Glutamatergic neuron (in vitro differentiated cells): ENCODE measurements around the gene TSHZ2. TPM values are rescaled to one million over a fixed set of nuclear protein-coding genes. Genes with fewer than 3 reads are reported as not detected.
"Not testable (repeated sequence)": the region's sequence is repeated elsewhere in the genome, so short reads cannot be mapped to it uniquely, and the experiment has no call there.

Experiments
- DNase-seq: peaks from one replicate; pipeline ENCODE4 v3.0.0; 2022
- H3K27ac Mint-ChIP-seq: one replicate; pipeline ENCODE4 v1.8.0; 2020; ENCODE audit warnings: mild to moderate bottlenecking, mixed read lengths, inconsistent platforms; ENCODE audit not compliant: unreplicated experiment
- H3K27me3 Mint-ChIP-seq: one replicate; pipeline ENCODE4 v1.8.0; 2020; ENCODE audit warnings: mild to moderate bottlenecking, moderate library complexity, mixed read lengths, inconsistent platforms; ENCODE audit not compliant: unreplicated experiment
- H3K36me3 Mint-ChIP-seq: one replicate; pipeline ENCODE4 v1.8.0; 2020; ENCODE audit warnings: mild to moderate bottlenecking, mixed read lengths, inconsistent platforms; ENCODE audit not compliant: unreplicated experiment
- H3K4me1 Mint-ChIP-seq: one replicate; pipeline ENCODE4 v1.8.0; 2020; ENCODE audit warnings: mild to moderate bottlenecking, low read depth, mixed read lengths, inconsistent platforms; ENCODE audit not compliant: unreplicated experiment
- H3K4me3 Mint-ChIP-seq: one replicate; pipeline ENCODE4 v1.8.0; 2020; ENCODE audit warnings: mild to moderate bottlenecking, mixed read lengths, inconsistent platforms; ENCODE audit not compliant: unreplicated experiment
- H3K9me3 Mint-ChIP-seq: one replicate; pipeline ENCODE4 v1.8.0; 2020; ENCODE audit warnings: mild to moderate bottlenecking, moderate library complexity, mixed read lengths, inconsistent platforms; ENCODE audit not compliant: unreplicated experiment
- CTCF ChIP-seq: fragments of 200-600 bp; sonication (generic); IDR thresholded peaks from one replicate; pipeline ENCODE4 v1.5.0; 2021; ENCODE audit not compliant: partially characterized antibody, unreplicated experiment
- total RNA-seq: library from RNA; stranded (reverse); fragmentation: NEBNext Ultra II Directional; extraction: Animal tissue kit (Norgen Biotek cat#: 25700); gene quantifications from one replicate; pipeline ENCODE4 v1.2.1, GENCODE V29; 2021; ENCODE audit not compliant: unreplicated experiment

Gene TSHZ2
- total RNA-seq, 1 donor from 2014 or later = 10.0 TPM

GRCh38 chr20:53498341-53498740 is 526.2 kb downstream of the TSHZ2 start:
- H3K4me1 Mint-ChIP-seq = peaks cover 9% of the 10 kb centered on the region
- peaks cover 4% of the 10 kb centered on the region for H3K27me3 Mint-ChIP-seq
- H3K4me3 Mint-ChIP-seq = no peak overlapping the region
- DNase-seq = no peak
- peaks cover 2% of the 10 kb centered on the region for H3K9me3 Mint-ChIP-seq
- peaks cover 15% of the 10 kb centered on the region for H3K36me3 Mint-ChIP-seq
- H3K27ac Mint-ChIP-seq = no peak overlapping the region
- no peak for TF ChIP-seq CTCF

DNA sequence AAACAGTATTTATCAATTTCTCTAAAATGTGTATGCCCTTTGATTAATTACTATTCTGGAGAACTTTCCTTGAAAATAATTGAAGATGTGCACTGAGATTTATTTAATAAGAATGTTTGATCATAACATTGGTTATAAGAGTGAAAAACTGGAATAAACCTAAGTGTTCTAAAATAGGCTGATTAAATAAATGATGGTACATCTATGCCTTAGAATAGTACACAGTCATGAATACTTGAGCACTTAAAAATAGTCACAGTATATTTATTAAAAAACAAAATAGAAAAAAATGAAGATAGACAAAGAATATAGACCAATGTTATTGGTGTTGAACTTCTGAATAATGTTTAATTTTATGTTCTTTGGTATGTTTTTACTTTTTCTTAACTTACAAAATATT is 528.5 kb downstream of the TSHZ2 start:
- DNase-seq = no peak
- Mint-ChIP-seq H3K27ac (no peak overlapping the region), H3K36me3 (peaks cover 15% of the 10 kb centered on the region), H3K27me3 (peaks cover 4% of the 10 kb centered on the region), H3K9me3 (peaks cover 2% of the 10 kb centered on the region), H3K4me1 (peaks cover 5% of the 10 kb centered on the region), H3K4me3 (no peak overlapping the region)
- no peak for TF ChIP-seq CTCF

GRCh38 chr20:53502820-53503219 is 530.7 kb downstream of the TSHZ2 start:
- TF ChIP-seq CTCF = no peak
- Mint-ChIP-seq H3K36me3 (peaks cover 5% of the 10 kb centered on the region), H3K4me3 (no peak overlapping the region), H3K27me3 (peaks cover 4% of the 10 kb centered on the region), H3K9me3 (peaks cover 2% of the 10 kb centered on the region), H3K4me1 (no peaks in the 10 kb centered on the region), H3K27ac (no peak overlapping the region)
- DNase-seq = no peak

GRCh38 chr20:53503517-53503919 is 531.4 kb downstream of the TSHZ2 start:
- no peak overlapping the region for H3K27ac Mint-ChIP-seq
- no peaks in the 10 kb centered on the region for H3K36me3 Mint-ChIP-seq
- peaks cover 2% of the 10 kb centered on the region for H3K9me3 Mint-ChIP-seq
- no peaks in the 10 kb centered on the region for H3K4me1 Mint-ChIP-seq
- no peak for TF ChIP-seq CTCF
- DNase-seq = no peak
- no peaks in the 10 kb centered on the region for H3K27me3 Mint-ChIP-seq
- peak overlapping the region; percentile 15 for H3K4me3 Mint-ChIP-seq

DNA sequence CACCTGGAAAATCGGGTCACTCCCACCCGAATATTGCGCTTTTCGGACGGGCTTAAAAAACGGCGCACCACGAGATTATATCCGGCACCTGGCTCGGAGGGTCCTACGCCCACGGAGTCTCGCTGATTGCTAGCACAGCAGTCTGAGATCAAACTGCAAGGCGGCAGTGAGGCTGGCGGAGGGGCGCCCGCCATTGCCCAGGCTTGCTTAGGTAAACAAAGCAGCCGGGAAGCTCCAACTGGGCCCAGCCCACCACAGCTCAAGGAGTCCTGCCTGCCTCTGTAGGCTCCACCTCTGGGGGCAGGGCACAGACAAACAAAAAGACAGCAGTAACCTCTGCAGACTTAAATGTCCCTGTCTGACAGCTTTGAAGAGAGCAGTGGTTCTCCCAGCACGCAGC is 531.9 kb downstream of the TSHZ2 start:
- not testable (repeated sequence) for H3K4me3 Mint-ChIP-seq, H3K27ac Mint-ChIP-seq, H3K4me1 Mint-ChIP-seq, H3K36me3 Mint-ChIP-seq, DNase-seq, H3K9me3 Mint-ChIP-seq, H3K27me3 Mint-ChIP-seq

DNA sequence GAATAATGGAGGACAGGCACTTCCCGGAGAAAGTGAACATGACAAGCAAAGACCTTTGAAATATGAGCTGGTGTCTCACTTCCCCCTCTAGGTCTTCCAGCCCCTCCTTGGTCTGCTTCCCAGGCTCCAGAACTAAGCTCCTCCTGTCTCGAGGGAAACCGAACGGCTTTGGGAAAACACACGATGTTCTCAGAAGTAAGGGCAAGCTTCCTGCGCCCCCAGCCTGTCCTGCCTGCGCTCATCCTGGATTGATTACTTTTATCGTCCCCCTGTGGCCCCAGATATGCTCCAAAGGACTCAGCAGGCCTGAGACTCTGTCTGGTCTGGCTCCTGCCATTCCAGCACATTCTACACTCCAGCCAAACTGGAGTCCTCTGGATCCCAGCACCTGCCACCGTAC is 538.1 kb downstream of the TSHZ2 start:
- no peak overlapping the region for H3K27ac Mint-ChIP-seq
- H3K36me3 Mint-ChIP-seq = no peaks in the 10 kb centered on the region
- no peak for DNase-seq
- H3K4me1 Mint-ChIP-seq = no peaks in the 10 kb centered on the region
- H3K9me3 Mint-ChIP-seq = no peaks in the 10 kb centered on the region
- TF ChIP-seq CTCF = no peak
- no peak overlapping the region for H3K4me3 Mint-ChIP-seq
- H3K27me3 Mint-ChIP-seq = no peaks in the 10 kb centered on the region
